Gastrocnemius medialis (tissue), 4 donors: ENCODE data around the gene ZNF442. TPM values are rescaled to one million over a fixed set of nuclear protein-coding genes. Genes with fewer than 3 reads are reported as not detected.
"Not testable (repeated sequence)": the region's sequence is repeated elsewhere in the genome, so short reads cannot be mapped to it uniquely, and the experiment has no call there.

ENCODE experiments used
- ATAC-seq, 2 donors: fragments of 150-250 bp; one replicate each; pipeline ENCODE4 v1.9.1; 2016
- DNase-seq, 2 donors: peaks; one replicate each; pipeline ENCODE4 v3.0.0-alpha.2; 2019
- H3K27ac ChIP-seq, 4 donors: fragments of 200-600 bp; sonication (generic); 1 replicate in 1 of 4; 2 replicates in 3 of 4; pipeline ENCODE4 v1.5.1; 2016 to 2018; ENCODE audit warnings: mild to moderate bottlenecking in 2 of 4, moderate library complexity in 1 of 4
- H3K27me3 ChIP-seq, 3 donors: fragments of 200-600 bp; sonication (generic) in 2 of 3; 1 replicate in 1 of 3; 2 replicates in 2 of 3; pipeline versions ENCODE4 v1.5.1 to v1.6.0; 2016 to 2019; ENCODE audit warnings: mild to moderate bottlenecking in 1 of 3, moderate library complexity in 1 of 3
- H3K36me3 ChIP-seq, 2 donors: fragments of 200-600 bp; sonication (generic) in 1 of 2; one replicate each; pipeline ENCODE4 v1.5.1; 2017 to 2018
- H3K4me1 ChIP-seq, 2 donors: fragments of 200-600 bp; sonication (generic) in 1 of 2; one replicate each; pipeline ENCODE4 v1.5.1; 2016 to 2017; ENCODE audit warnings: mild to moderate bottlenecking in 2 of 2
- H3K4me3 ChIP-seq, 4 donors: fragments of 200-600 bp; sonication (generic) in 3 of 4; 1 replicate in 1 of 4; 2 replicates in 3 of 4; pipeline ENCODE4 v1.5.1; 2016 to 2019; ENCODE audit warnings: mild to moderate bottlenecking in 2 of 4
- H3K9me3 ChIP-seq, 3 donors: fragments of 200-600 bp; sonication (generic) in 2 of 3; 1 replicate in 1 of 3; 2 replicates in 2 of 3; pipeline ENCODE4 v1.5.1; 2016 to 2019
- CTCF ChIP-seq, 5 experiments: fragments of 450-650 bp in 3 of 5; fragments of 200-600 bp in 2 of 5; sonication (generic) in 2 of 5; IDR thresholded peaks in 4 of 5; conservative IDR thresholded peaks in 1 of 5; 1 replicate in 4 of 5; 2 replicates in 1 of 5; pipeline ENCODE4 v1.5.1; 2016 to 2019; ENCODE audit warnings: antibody characterized with exemption in 5 of 5, mild to moderate bottlenecking in 3 of 5, moderate library complexity in 3 of 5
- POLR2A ChIP-seq, 2 donors: fragments of 450-650 bp; IDR thresholded peaks; one replicate each; pipeline ENCODE4 v1.6.1; 2017; ENCODE audit warnings: antibody characterized with exemption in 2 of 2, mild to moderate bottlenecking in 2 of 2, moderate library complexity in 2 of 2
- in situ Hi-C, 4 donors: fragments of 200-750 bp; cut with MboI; loops; one replicate each; pipeline versions ENCODE4 v1.15.0 to v1.8.0; 2017; ENCODE audit warnings: low sequenced_read_pairs in 4 of 4
- intact Hi-C: fragments of 100-400 bp; cut with DNase I; formaldehyde crosslinking; loops from one replicate; pipeline ENCODE4 v1.15.1; 2023; ENCODE audit warnings: low total_unique reads
- total RNA-seq, 4 donors: library from RNA; depleted of rRNA; stranded (reverse); fragments of >200 nt; gene quantifications; one replicate each; pipeline versions ENCODE4 v1.1.0 to v1.2.3, GENCODE V29; 2016

ZNF442 gene
- total RNA-seq, 4 donors from 2014 or later, result 0.22 to 0.66 (median 0.42) TPM

GRCh38 chr19:12325690-12326089, 39.8 kb downstream of the ZNF442 start:
- H3K4me1 ChIP-seq, result no peaks in the 10 kb centered on the region
- DNase-seq, result no peak
- no peaks in the 10 kb centered on the region for H3K27me3 ChIP-seq
- no peak overlapping the region for H3K27ac ChIP-seq
- peaks cover 6 to 26% of the 10 kb centered on the region in 2 donors for H3K36me3 ChIP-seq
- intact Hi-C loops (no loop called here), in situ Hi-C loops (no loop called here)
- no peak for ATAC-seq
- no peaks in the 10 kb centered on the region for H3K9me3 ChIP-seq
- H3K4me3 ChIP-seq, result no peak overlapping the region
- TF ChIP-seq CTCF (IDR thresholded peaks at IDR 0.05 in 4 of 5, conservative IDR thresholded peaks at IDR 0.05 in 1 of 5), result no peak
- TF ChIP-seq POLR2A (IDR thresholded peaks at IDR 0.05), result no peak

GRCh38 chr19:12318782-12319413, 46.6 kb downstream of the ZNF442 start:
- ATAC-seq (no peak), DNase-seq (no peak)
- in situ Hi-C loops, result no loop called here
- no peak overlapping the region for H3K27ac ChIP-seq
- TF ChIP-seq POLR2A (IDR thresholded peaks at IDR 0.05) (no peak), CTCF (IDR thresholded peaks at IDR 0.05 in 4 of 5, conservative IDR thresholded peaks at IDR 0.05 in 1 of 5) (no peak)
- peaks cover 0 to 12% (median 4%) of the 10 kb centered on the region in 3 donors for H3K9me3 ChIP-seq
- H3K36me3 ChIP-seq, result peaks cover 17 to 60% of the 10 kb centered on the region in 2 donors
- H3K4me1 ChIP-seq, result no peaks in the 10 kb centered on the region
- H3K4me3 ChIP-seq, result no peak overlapping the region
- H3K27me3 ChIP-seq, result no peaks in the 10 kb centered on the region
- intact Hi-C loops, result no loop called here

GRCh38 chr19:12314553-12314952, 50.9 kb downstream of the ZNF442 start:
- Histone ChIP-seq H3K27ac (no peak overlapping the region), H3K4me3 (no peak overlapping the region), H3K9me3 (peaks cover 0 to 9% (median 4%) of the 10 kb centered on the region in 3 donors), H3K36me3 (peaks cover 7 to 23% of the 10 kb centered on the region in 2 donors), H3K4me1 (no peaks in the 10 kb centered on the region), H3K27me3 (no peaks in the 10 kb centered on the region)
- no peak for TF ChIP-seq POLR2A (IDR thresholded peaks at IDR 0.05)
- no peak for TF ChIP-seq CTCF (IDR thresholded peaks at IDR 0.05 in 4 of 5, conservative IDR thresholded peaks at IDR 0.05 in 1 of 5)
- ATAC-seq, result no peak
- no peak for DNase-seq
- in situ Hi-C loops, result no loop called here
- intact Hi-C loops, result no loop called here

GRCh38 chr19:12308891-12309290, 56.6 kb downstream of the ZNF442 start:
- in situ Hi-C loops, H3K9me3 ChIP-seq, H3K4me1 ChIP-seq, intact Hi-C loops, DNase-seq, H3K27ac ChIP-seq, H3K36me3 ChIP-seq, ATAC-seq, H3K4me3 ChIP-seq, H3K27me3 ChIP-seq: not testable (repeated sequence)

Other genes starting within 250 kb of the ZNF442 start
- gene ZNF20, start 225.3 kb downstream of the ZNF442 start, total RNA-seq, result under 1 TPM in 3 of 4 donors, not detected in 1; 0.29 to 0.78 (median 0.41) TPM
- gene ZNF625, start 208.9 kb downstream of the ZNF442 start, total RNA-seq, result 1 to 10 TPM in 1 of 4 donors, under 1 TPM in 3; 0.22 to 1.4 (median 0.50) TPM
- gene ZNF136, start 202.6 kb downstream of the ZNF442 start, total RNA-seq, result 1 to 10 TPM; 1.4 to 2.2 (median 1.8) TPM
- gene ZNF44, start 70.8 kb downstream of the ZNF442 start, total RNA-seq, result 1 to 10 TPM; 2.6 to 4.0 (median 3.5) TPM
- gene ZNF563, start 32.0 kb downstream of the ZNF442 start, total RNA-seq, result 1 to 10 TPM; 1.3 to 2.8 (median 2.2) TPM
- gene ZNF799, start 35.6 kb upstream of the ZNF442 start, total RNA-seq, result 1 to 10 TPM; 1.3 to 3.6 (median 3.2) TPM
- gene ZNF443, start 75.3 kb upstream of the ZNF442 start, total RNA-seq, result 1 to 10 TPM in 3 of 4 donors, under 1 TPM in 1; 0.95 to 2.3 (median 1.7) TPM
- 1 to 10 TPM in 1 of 4 donors, under 1 TPM in 3; 0.52 to 1.7 (median 0.61) TPM for gene ZNF709, start 119.1 kb upstream of the ZNF442 start, total RNA-seq
- 1 to 10 TPM; 3.3 to 5.0 (median 4.5) TPM for gene ZNF564, start 185.8 kb upstream of the ZNF442 start, total RNA-seq
- gene ZNF490, start 245.1 kb upstream of the ZNF442 start, total RNA-seq, result 1 to 10 TPM; 2.5 to 4.9 (median 2.9) TPM
- 10 to 100 TPM in 1 of 4 donors, 1 to 10 TPM in 3; 7.6 to 10.9 (median 8.8) TPM for gene ZNF791, start 245.2 kb upstream of the ZNF442 start, total RNA-seq